Omental fat pad (tissue), 4 donors: ENCODE measurements around the gene ATP2B1. TPM values are rescaled to one million over a fixed set of nuclear protein-coding genes. Genes with fewer than 3 reads are reported as not detected.

ENCODE experiments used
- ATAC-seq: fragments of 150-250 bp; one replicate; pipeline ENCODE4 v1.9.1; 2016; ENCODE audit warnings: mild to moderate bottlenecking, moderate library complexity; ENCODE audit not compliant: low FRiP score
- DNase-seq: peaks from one replicate; pipeline ENCODE4 v3.0.0-alpha.2; 2019; ENCODE audit warnings: low spot score
- total RNA-seq, 4 donors: library from RNA; depleted of rRNA; stranded (reverse); fragments of >200 nt; gene quantifications; one replicate each; pipeline ENCODE4 v1.1.0, GENCODE V29; 2016
- TF ChIP-seq, protein P1 (sequence below), 3 donors: fragments of 450-650 bp; IDR thresholded peaks; one replicate each; pipeline ENCODE4 v1.5.1; 2016 to 2017; ENCODE audit warnings: antibody characterized with exemption in 3 of 3, mild to moderate bottlenecking in 3 of 3, moderate library complexity in 2 of 3

The ATP2B1 gene
- total RNA-seq, 4 donors from 2014 or later = 29.5 to 116 (median 68.4) TPM

DNA sequence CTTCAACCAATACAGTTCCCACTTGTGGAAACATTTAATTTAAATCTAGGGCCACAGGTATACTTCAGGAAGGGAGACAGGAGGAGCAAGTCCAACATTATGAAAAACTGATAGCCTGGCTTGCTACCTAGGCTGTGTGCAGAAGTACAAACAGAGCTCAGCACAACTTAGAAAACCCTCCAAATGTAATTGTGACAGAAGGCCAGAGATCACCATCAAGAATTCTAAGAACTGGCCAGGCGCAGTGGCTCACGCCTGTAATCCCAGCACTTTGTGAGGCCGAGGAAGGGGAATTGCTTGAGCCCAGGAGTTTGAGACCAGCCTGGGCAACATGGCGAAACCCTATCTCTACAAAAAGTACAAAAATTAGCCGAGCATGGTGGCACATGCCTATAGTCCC is 14.1 kb downstream of the ATP2B1 start:
- no peak for DNase-seq
- TF ChIP-seq, protein P1, sequence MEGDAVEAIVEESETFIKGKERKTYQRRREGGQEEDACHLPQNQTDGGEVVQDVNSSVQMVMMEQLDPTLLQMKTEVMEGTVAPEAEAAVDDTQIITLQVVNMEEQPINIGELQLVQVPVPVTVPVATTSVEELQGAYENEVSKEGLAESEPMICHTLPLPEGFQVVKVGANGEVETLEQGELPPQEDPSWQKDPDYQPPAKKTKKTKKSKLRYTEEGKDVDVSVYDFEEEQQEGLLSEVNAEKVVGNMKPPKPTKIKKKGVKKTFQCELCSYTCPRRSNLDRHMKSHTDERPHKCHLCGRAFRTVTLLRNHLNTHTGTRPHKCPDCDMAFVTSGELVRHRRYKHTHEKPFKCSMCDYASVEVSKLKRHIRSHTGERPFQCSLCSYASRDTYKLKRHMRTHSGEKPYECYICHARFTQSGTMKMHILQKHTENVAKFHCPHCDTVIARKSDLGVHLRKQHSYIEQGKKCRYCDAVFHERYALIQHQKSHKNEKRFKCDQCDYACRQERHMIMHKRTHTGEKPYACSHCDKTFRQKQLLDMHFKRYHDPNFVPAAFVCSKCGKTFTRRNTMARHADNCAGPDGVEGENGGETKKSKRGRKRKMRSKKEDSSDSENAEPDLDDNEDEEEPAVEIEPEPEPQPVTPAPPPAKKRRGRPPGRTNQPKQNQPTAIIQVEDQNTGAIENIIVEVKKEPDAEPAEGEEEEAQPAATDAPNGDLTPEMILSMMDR (IDR thresholded peaks at IDR 0.05) = no peak
- no peak for ATAC-seq

- TF ChIP-seq, protein P1 (IDR thresholded peaks at IDR 0.05) = no peak
- DNase-seq (no peak), ATAC-seq (no peak)
Measured at GRCh38 chr12:89693639-89694202, 14.9 kb downstream of the ATP2B1 start.

DNA sequence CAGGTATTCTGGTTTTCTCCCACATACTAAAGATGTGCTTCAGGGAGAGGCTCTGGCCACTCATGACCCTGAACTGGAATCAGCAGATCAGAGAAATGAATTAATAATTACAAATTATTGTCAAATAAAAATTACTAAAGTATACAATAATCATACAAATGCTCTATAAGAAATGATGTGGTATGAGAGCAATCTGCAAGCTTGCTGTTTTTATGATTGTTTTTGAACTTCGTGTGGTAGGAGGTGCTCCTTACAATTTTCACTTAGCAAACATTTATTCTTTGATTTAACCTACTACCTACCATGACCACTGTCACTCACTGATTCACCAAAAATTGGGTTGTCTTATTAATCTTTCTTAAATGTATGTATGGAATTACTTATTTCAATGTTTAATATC is 16.2 kb downstream of the ATP2B1 start:
- DNase-seq (no peak), ATAC-seq (no peak)
- TF ChIP-seq, protein P1 (IDR thresholded peaks at IDR 0.05) = no peak

DNA sequence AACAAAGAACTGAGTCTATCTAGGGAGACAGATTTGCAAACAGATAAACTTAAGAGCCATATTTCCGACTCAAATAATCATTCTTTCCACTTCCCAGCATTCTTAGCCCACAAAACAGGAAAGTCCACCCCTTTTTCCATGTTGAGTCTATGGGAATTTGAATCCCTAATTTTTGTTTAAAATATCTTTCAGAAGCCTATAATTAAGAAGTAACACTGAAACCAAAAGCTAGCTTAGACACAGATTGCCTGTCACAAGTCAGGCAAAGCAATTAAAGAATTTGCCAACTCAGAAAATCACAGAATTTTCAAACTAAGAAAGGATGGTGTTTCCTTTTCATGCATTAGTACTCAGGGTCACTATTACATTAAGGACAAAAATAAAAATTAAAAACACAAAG is 17.0 kb downstream of the ATP2B1 start:
- DNase-seq = no peak
- TF ChIP-seq, protein P1 (IDR thresholded peaks at IDR 0.05) = no peak
- ATAC-seq = no peak

DNA sequence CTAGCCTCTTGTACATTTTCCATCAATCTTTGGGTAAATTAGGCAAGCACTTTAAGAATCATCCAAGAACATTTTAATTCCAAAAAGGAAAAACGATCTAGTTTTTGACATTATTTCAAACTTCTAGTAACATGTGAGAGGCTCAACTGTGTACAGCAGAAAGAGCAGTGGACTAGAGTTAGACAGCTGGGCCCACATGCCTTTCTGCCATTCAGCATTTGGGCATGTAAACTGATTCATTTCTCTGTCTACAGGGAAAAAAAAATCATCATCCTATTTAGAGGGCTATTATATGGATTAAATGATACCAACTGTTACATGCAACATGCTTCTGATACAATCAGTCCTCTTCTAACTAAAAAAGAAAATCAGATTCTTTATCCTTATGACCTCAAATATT is 17.7 kb downstream of the ATP2B1 start:
- DNase-seq (no peak), ATAC-seq (no peak)
- TF ChIP-seq, protein P1 (IDR thresholded peaks at IDR 0.05) = no peak

GRCh38 chr12:89689306-89689705 is 19.3 kb downstream of the ATP2B1 start:
- ATAC-seq (no peak), DNase-seq (no peak)
- TF ChIP-seq, protein P1 (IDR thresholded peaks at IDR 0.05) = no peak

DNA sequence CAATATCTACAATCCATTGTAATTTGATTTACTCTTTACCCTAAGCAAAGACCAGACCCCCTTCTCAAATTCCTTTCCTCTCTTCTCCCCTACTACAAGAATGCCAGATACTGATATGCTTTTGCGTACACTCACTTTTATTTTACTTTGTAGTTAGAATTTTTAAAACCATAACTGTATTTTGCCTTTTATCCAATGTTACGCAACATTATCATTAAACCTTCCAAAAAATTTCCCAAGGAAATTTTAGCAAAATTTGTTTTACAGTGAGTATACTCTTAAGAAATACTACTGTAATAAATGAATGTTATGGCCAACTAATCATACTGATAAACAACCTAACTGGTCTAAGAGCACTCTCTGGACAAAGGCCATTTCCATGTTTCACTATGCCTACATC is 22.3 kb downstream of the ATP2B1 start:
- DNase-seq = no peak
- TF ChIP-seq, protein P1 (IDR thresholded peaks at IDR 0.05) = no peak
- ATAC-seq = no peak
